ENCODE results near the gene OR13F1. TPM values are rescaled to one million over a fixed set of nuclear protein-coding genes. Genes with fewer than 3 reads are reported as not detected.

Gene OR13F1
- total RNA-seq, 2 experiments from 2014 or later: not detected

DNA sequence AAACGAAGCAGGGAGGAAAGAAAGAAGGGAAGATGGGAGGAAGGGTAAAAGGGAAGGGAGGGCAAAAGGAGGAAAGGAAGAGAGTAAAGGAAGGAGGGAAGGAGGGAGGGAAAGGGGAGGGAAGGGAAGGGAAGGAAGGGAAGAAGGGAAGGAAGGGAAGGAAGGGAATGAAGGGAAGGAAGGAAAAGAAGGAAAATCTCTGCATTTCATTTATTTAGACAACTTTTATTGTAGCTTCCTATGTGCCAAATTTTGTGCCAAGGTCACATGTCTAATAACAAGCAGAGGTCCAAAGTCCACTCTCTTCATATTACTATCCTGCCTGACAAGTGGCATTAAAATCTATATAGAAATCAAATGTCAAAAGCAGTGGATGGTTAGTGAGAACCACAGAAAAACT lies 35.2 kb downstream of the OR13F1 start:
- Mint-ChIP-seq H3K27me3 (no peaks in the 10 kb centered on the region), H3K4me3 (no peak overlapping the region), H3K4me1 (ENCODE audit: low read depth) (no peaks in the 10 kb centered on the region), H3K27ac (no peak overlapping the region), H3K9me3 (no peaks in the 10 kb centered on the region), H3K36me3 (ENCODE audit: low read depth) (no peaks in the 10 kb centered on the region)
- intact Hi-C loops (cut with DNase I, micrococcal nuclease): no loop called here
- CTCF ChIA-PET: no interaction called here
- Histone ChIP-seq H3K4me3 (ENCODE audit: low read length) (no peak overlapping the region), H3K36me3 (ENCODE audit: insufficient read depth, low read length) (no peaks in the 10 kb centered on the region), H3K27ac (ENCODE audit: low read depth in 1 of 2, low read length in 2 of 2) (no peak overlapping the region), H3K9me3 (ENCODE audit: control insufficient read depth in 1 of 2, insufficient read depth in 1 of 2, low read length in 2 of 2) (no peaks in the 10 kb centered on the region), H3K27me3 (ENCODE audit: control insufficient read depth in 1 of 2, insufficient read depth in 2 of 2, low read length in 2 of 2) (no peaks in the 10 kb centered on the region), H3K4me1 (ENCODE audit: insufficient read depth, low read length) (no peaks in the 10 kb centered on the region)
- TF ChIP-seq, protein P1, sequence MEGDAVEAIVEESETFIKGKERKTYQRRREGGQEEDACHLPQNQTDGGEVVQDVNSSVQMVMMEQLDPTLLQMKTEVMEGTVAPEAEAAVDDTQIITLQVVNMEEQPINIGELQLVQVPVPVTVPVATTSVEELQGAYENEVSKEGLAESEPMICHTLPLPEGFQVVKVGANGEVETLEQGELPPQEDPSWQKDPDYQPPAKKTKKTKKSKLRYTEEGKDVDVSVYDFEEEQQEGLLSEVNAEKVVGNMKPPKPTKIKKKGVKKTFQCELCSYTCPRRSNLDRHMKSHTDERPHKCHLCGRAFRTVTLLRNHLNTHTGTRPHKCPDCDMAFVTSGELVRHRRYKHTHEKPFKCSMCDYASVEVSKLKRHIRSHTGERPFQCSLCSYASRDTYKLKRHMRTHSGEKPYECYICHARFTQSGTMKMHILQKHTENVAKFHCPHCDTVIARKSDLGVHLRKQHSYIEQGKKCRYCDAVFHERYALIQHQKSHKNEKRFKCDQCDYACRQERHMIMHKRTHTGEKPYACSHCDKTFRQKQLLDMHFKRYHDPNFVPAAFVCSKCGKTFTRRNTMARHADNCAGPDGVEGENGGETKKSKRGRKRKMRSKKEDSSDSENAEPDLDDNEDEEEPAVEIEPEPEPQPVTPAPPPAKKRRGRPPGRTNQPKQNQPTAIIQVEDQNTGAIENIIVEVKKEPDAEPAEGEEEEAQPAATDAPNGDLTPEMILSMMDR (IDR thresholded peaks at IDR 0.05): no peak
- no peak for ATAC-seq (ENCODE audit: poor library complexity)
- DNase-seq: no peak
- POLR2A ChIA-PET: no interaction called here

DNA sequence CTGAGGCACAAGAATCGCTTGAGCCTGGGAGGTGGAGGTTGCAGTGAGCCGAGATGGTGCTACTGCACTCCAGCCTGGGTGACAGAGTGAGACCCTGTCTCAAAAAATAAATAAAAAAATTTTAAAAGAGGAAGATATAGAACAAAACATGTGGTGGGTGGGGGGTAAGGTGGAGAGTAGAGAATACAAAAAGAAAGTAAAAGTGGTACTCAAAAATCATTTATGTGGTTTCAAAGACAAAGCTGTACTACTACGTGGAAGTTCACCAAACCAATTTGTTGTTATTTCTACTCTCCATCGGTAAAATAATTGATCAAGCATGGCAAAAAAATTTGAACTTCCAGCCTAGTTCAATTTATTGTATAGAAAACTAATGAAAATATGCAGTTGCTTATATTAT lies 40.6 kb downstream of the OR13F1 start:
- intact Hi-C loops (cut with DNase I, micrococcal nuclease): no loop called here
- TF ChIP-seq, protein P1 (IDR thresholded peaks at IDR 0.05): no peak
- Mint-ChIP-seq H3K4me3 (no peak overlapping the region), H3K27me3 (no peaks in the 10 kb centered on the region), H3K27ac (no peak overlapping the region), H3K9me3 (peaks cover 3% of the 10 kb centered on the region), H3K36me3 (ENCODE audit: low read depth) (no peaks in the 10 kb centered on the region), H3K4me1 (ENCODE audit: low read depth) (no peaks in the 10 kb centered on the region)
- no peaks in the 10 kb centered on the region for H3K27me3 ChIP-seq (ENCODE audit: control insufficient read depth in 1 of 2, insufficient read depth in 2 of 2, low read length in 2 of 2)
- CTCF ChIA-PET: no interaction called here
- no peaks in the 10 kb centered on the region for H3K4me1 ChIP-seq (ENCODE audit: insufficient read depth, low read length)
- POLR2A ChIA-PET: no interaction called here
- no peak overlapping the region for H3K27ac ChIP-seq (ENCODE audit: low read depth in 1 of 2, low read length in 2 of 2)
- ATAC-seq (ENCODE audit: poor library complexity): no peak
- DNase-seq: no peak
- no peak overlapping the region for H3K4me3 ChIP-seq (ENCODE audit: low read length)
- no peaks in the 10 kb centered on the region for H3K9me3 ChIP-seq (ENCODE audit: control insufficient read depth in 1 of 2, insufficient read depth in 1 of 2, low read length in 2 of 2)
- no peaks in the 10 kb centered on the region for H3K36me3 ChIP-seq (ENCODE audit: insufficient read depth, low read length)

DNA sequence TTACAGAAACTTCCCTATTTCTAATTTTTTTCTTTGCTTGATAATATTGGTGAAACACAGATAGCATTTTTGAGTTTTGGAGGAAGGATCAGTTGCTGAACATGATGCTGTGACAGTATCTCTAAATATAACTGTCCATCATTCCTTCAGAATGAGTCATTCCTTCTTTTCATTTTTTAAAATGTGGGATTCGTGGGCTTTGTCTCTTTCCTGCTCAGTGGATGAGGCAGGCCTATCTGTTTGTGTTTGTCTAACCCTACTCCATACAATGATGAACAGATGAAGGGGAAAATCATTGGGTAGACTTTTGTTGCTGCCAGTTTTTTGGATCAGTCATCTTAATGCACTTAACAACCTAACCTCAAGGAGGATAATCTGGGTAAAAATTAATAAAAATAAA lies 49.2 kb downstream of the OR13F1 start:
- ATAC-seq (ENCODE audit: poor library complexity) (no peak), DNase-seq (no peak)
- no peak overlapping the region for H3K4me3 ChIP-seq (ENCODE audit: low read length)
- POLR2A ChIA-PET: no interaction called here
- CTCF ChIA-PET: no interaction called here
- Mint-ChIP-seq H3K4me3 (no peak overlapping the region), H3K36me3 (ENCODE audit: low read depth) (no peaks in the 10 kb centered on the region), H3K4me1 (ENCODE audit: low read depth) (no peaks in the 10 kb centered on the region), H3K9me3 (peaks cover 3% of the 10 kb centered on the region), H3K27ac (no peak overlapping the region), H3K27me3 (no peaks in the 10 kb centered on the region)
- no peaks in the 10 kb centered on the region for H3K4me1 ChIP-seq (ENCODE audit: insufficient read depth, low read length)
- TF ChIP-seq, protein P1 (IDR thresholded peaks at IDR 0.05): no peak
- H3K27me3 ChIP-seq (ENCODE audit: control insufficient read depth in 1 of 2, insufficient read depth in 2 of 2, low read length in 2 of 2): no peaks in the 10 kb centered on the region
- H3K9me3 ChIP-seq (ENCODE audit: control insufficient read depth in 1 of 2, insufficient read depth in 1 of 2, low read length in 2 of 2): peaks cover 0 to 8% of the 10 kb centered on the region in 2 experiments
- intact Hi-C loops (cut with DNase I, micrococcal nuclease): no loop called here
- no peaks in the 10 kb centered on the region for H3K36me3 ChIP-seq (ENCODE audit: insufficient read depth, low read length)
- H3K27ac ChIP-seq (ENCODE audit: low read depth in 1 of 2, low read length in 2 of 2): no peak overlapping the region

Other genes with a start within 250 kb of the OR13F1 start
- not detected for gene OR13C4, start 22.9 kb downstream of the OR13F1 start, total RNA-seq
- not detected for gene OR13C3, start 32.6 kb downstream of the OR13F1 start, total RNA-seq
- not detected for gene OR13C8, start 64.9 kb downstream of the OR13F1 start, total RNA-seq
- gene OR13C5, start 95.2 kb downstream of the OR13F1 start, total RNA-seq: not detected
- not detected for gene OR13C2, start 101.4 kb downstream of the OR13F1 start, total RNA-seq
- not detected for gene OR13C9, start 113.9 kb downstream of the OR13F1 start, total RNA-seq
- gene OR13D1, start 190.3 kb downstream of the OR13F1 start, total RNA-seq: not detected
- 10 to 100 TPM in 1 of 2 experiments, 1 to 10 TPM in 1; 9.0 to 10.6 TPM for gene NIPSNAP3A, start 243.4 kb downstream of the OR13F1 start, total RNA-seq